ENCODE measurements around the gene NEK2.
A peak's percentile ranks its signal among the peaks of the same experiment; 100 is the strongest.
"Not testable (repeated sequence)": the region's sequence is repeated elsewhere in the genome, so short reads cannot be mapped to it uniquely, and the experiment has no call there.

NEK2 gene

DNA sequence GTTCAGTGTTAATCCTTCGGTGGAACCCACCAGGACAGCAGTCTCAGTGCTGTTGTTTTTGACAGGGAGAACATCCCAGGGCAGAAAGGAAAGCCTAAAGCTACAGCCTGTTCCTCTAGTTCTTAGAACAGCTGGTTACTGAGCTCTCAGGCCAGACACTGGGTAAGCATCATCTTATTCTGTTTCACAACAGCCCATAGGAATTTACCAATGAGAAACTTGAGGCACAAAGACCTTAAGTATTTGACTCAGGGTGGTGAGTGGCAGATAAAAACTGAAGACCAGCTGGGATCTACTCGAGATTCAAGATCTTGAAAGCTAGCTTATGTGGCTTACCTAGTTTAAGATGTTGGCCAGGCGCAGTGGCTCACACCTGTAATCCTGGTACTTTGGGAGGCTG lies 9.4 kb upstream of the NEK2 start:
- Histone ChIP-seq H3K4me3 (ENCODE audit: low read length) (no peak overlapping the region), H3K27me3 (ENCODE audit: control insufficient read depth, insufficient read depth, low read length) (no peaks in the 10 kb centered on the region), H3K4me1 (ENCODE audit: control insufficient read depth, insufficient read depth, low read length) (no peaks in the 10 kb centered on the region), H3K9ac (ENCODE audit: low read length) (no peak overlapping the region), H3K27ac (ENCODE audit: low read depth, low read length) (no peak overlapping the region), H3K36me3 (ENCODE audit: control insufficient read depth, insufficient read depth, low read length) (no peaks in the 10 kb centered on the region)

DNA sequence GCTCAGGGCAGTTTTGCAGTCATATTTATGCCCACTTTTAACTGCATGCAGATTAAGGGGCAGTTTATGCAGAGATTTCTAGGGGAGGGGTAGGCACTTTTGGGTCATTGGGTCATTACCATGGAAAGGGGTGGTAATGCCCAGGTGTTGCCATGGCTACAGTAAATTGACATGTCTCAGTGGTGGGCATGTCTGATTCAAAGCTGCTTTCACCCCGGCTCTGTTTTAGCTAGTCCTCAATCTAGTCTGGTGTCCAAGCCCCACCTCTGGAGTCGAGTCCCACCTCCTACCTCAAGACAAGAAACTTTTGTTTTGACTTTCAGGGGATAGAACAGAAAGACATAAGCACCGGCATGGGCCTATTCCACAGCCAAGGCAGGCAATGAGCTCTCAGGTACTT lies 8.9 kb upstream of the NEK2 start:
- Histone ChIP-seq H3K36me3 (ENCODE audit: control insufficient read depth, insufficient read depth, low read length) (no peaks in the 10 kb centered on the region), H3K9ac (ENCODE audit: low read length) (no peak overlapping the region), H3K4me3 (ENCODE audit: low read length) (no peak overlapping the region), H3K27ac (ENCODE audit: low read depth, low read length) (no peak overlapping the region), H3K27me3 (ENCODE audit: control insufficient read depth, insufficient read depth, low read length) (no peaks in the 10 kb centered on the region), H3K4me1 (ENCODE audit: control insufficient read depth, insufficient read depth, low read length) (no peaks in the 10 kb centered on the region)

DNA sequence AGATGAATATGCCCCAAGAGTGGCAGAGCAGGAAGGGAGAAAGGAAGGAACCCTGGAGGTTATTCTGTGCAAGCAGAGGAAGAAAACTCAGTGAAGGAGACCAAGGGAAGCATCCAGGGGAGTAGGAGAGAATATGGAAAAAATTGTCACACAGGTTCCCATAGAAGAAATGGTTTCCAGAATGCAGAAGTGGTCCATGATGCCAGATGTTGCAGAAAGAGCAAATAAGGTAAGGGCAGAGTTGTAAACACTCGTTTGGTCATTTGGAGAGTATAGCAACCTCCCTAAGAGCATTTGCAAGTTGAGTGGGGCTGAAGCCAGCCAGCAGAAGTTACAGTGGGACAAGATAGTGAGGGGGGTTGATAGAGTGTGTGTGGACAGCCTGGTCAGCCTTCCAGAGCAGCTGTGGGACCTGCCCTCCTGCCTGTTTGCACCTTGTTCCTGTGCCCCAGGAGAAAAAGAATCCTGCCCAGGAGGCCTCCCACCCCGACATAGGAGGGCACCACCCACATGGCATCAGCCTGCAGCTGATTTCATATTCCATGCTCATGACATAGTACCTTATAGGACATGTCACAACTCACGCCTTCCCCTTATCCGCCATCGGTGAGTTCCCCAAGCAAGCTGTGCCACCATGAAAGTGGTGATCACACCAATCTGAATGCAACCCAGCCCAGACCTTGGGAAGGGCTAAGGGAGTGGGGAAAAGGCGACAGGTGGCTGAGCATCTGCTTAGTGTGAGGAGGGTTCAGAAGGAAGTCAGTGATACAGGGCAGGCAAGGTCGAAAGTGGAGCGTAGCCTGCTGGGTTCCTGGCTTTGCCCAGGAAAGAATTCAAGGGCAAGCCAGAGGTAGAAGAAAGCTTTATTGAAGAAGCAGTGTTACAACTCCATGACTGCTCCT lies 8.2 kb upstream of the NEK2 start:
- Histone ChIP-seq H3K4me3 (ENCODE audit: low read length) (no peak overlapping the region), H3K9ac (ENCODE audit: low read length) (no peak overlapping the region), H3K4me1 (ENCODE audit: control insufficient read depth, insufficient read depth, low read length) (no peaks in the 10 kb centered on the region), H3K27me3 (ENCODE audit: control insufficient read depth, insufficient read depth, low read length) (no peaks in the 10 kb centered on the region), H3K27ac (ENCODE audit: low read depth, low read length) (no peak overlapping the region), H3K36me3 (ENCODE audit: control insufficient read depth, insufficient read depth, low read length) (no peaks in the 10 kb centered on the region)

DNA sequence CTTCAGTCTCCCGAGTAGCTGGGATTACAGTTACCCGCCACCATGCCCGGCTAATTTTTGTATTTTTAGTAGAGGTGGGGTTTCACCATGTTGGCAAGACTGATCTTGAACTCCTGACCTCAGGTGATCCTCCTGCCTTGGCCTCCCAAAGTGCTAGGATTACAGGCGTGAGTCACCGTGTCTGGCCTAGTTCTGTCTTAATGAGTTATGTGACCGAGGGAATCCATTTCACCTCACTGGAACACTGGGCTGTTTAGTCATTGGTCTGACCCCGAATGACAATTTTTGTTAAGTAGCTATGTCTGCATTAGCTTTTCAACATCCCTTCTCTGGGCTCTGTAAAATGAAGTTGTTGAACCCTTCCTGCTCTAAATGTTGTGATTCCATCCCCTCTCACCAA lies 6.8 kb upstream of the NEK2 start:
- H3K36me3 ChIP-seq (ENCODE audit: control insufficient read depth, insufficient read depth, low read length); H3K27ac ChIP-seq (ENCODE audit: low read depth, low read length); H3K9ac ChIP-seq (ENCODE audit: low read length); H3K4me3 ChIP-seq (ENCODE audit: low read length); H3K4me1 ChIP-seq (ENCODE audit: control insufficient read depth, insufficient read depth, low read length); H3K27me3 ChIP-seq (ENCODE audit: control insufficient read depth, insufficient read depth, low read length): not testable (repeated sequence)

DNA sequence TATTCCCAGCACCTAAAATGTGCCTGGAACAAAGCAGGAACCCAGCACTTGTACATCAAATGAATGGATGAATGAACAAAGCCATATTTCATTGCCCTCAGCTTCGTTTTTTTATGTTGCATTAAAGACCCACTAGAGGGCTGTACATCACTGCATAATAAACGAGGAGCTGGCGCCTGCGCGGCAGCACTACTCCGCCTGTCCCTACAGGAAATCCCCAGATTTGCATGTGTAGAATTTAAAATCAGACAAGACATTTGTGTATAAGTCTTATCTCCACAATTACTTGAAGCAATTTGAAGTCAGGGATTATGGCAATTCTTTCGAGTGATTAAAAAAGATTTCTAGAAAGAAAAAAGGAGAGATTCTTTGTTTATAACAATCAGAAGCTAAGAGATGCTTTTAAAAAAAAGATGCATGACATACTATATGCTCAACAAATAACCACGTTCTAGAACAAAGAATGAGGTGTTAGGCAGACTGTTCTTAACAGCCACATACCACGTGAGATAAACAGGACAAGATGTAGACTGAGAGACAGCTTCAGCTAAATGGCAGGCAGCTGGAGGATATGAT lies 5.4 kb upstream of the NEK2 start:
- H3K27ac ChIP-seq (ENCODE audit: low read depth, low read length), result no peak overlapping the region
- H3K36me3 ChIP-seq (ENCODE audit: control insufficient read depth, insufficient read depth, low read length), result no peaks in the 10 kb centered on the region
- no peak overlapping the region for H3K4me3 ChIP-seq (ENCODE audit: low read length)
- no peaks in the 10 kb centered on the region for H3K4me1 ChIP-seq (ENCODE audit: control insufficient read depth, insufficient read depth, low read length)
- no peaks in the 10 kb centered on the region for H3K27me3 ChIP-seq (ENCODE audit: control insufficient read depth, insufficient read depth, low read length)
- H3K9ac ChIP-seq (ENCODE audit: low read length), result no peak overlapping the region

DNA sequence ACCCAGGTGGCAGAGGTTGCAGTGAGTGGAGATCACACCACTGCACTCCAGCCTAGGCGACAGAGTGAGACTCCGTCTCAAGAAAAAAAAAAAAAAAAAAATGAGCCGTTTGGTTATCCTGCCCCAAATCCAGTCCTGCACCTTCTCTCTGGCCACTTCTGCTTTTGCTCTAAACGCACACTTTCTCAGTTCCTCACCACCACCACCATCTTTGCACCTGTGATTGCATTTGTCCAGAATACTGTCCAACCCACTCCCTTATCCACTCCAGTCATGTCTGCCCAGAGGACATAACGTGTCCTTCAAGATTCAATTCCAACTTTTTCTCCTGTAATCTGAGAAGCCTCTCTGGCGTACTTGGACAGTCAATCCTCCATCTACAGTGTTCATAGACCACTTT lies 2.2 kb upstream of the NEK2 start:
- Histone ChIP-seq H3K27ac (ENCODE audit: low read depth, low read length) (no peak overlapping the region), H3K4me1 (ENCODE audit: control insufficient read depth, insufficient read depth, low read length) (peaks cover 3% of the 10 kb centered on the region), H3K9ac (ENCODE audit: low read length) (no peak overlapping the region), H3K4me3 (ENCODE audit: low read length) (no peak overlapping the region), H3K27me3 (ENCODE audit: control insufficient read depth, insufficient read depth, low read length) (no peaks in the 10 kb centered on the region), H3K36me3 (ENCODE audit: control insufficient read depth, insufficient read depth, low read length) (no peaks in the 10 kb centered on the region)

DNA sequence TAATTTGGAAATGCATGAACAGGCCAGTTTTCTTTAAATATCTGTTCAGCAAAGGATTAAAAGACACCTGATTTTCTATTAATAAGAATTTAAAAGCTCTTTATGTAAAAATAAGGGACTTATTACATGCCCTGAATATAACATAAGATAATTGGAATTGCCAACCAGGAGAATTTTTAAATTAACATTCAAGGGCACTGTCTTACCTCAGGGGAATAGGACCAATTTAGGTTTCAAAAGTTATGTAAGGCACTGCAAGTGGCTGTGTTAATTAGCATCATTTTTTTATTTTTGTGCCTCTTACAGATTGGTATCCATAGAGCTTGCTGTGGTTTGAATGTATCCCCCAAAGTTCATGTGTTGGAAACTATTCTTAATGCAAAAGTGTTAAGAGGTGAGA lies 1.3 kb upstream of the NEK2 start:
- H3K9ac ChIP-seq (ENCODE audit: low read length), result no peak overlapping the region
- no peaks in the 10 kb centered on the region for H3K36me3 ChIP-seq (ENCODE audit: control insufficient read depth, insufficient read depth, low read length)
- H3K4me3 ChIP-seq (ENCODE audit: low read length), result no peak overlapping the region
- H3K4me1 ChIP-seq (ENCODE audit: control insufficient read depth, insufficient read depth, low read length), result peaks cover 3% of the 10 kb centered on the region
- no peaks in the 10 kb centered on the region for H3K27me3 ChIP-seq (ENCODE audit: control insufficient read depth, insufficient read depth, low read length)
- H3K27ac ChIP-seq (ENCODE audit: low read depth, low read length), result no peak overlapping the region

DNA sequence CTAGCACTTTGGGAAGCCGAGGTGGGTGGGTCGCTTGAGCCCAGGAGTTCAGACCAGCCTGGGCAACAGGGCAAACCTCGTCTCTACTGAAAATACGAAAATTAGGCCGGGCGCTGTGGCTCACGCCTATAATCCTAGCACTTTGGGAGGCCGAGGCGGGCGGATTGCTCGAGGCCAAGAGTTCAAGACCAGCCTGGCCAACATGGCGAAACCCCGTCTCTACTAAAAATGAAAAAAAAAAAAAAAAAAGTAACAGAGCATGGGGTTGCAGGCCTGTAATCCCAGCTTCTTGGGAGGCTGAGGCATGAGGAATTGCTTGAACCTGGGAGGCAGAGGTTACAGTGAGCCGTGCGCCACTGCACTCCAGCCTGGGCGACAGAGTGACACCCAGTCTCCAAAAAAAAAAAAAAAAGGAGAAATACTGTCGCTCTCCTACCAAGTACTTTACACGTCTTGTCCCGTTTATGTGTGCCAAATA lies 724 bp upstream of the NEK2 start:
- peak overlapping the region; percentile 75 for H3K4me3 ChIP-seq (ENCODE audit: low read length)
- no peaks in the 10 kb centered on the region for H3K36me3 ChIP-seq (ENCODE audit: control insufficient read depth, insufficient read depth, low read length)
- no peak overlapping the region for H3K9ac ChIP-seq (ENCODE audit: low read length)
- H3K27ac ChIP-seq (ENCODE audit: low read depth, low read length), result no peak overlapping the region
- H3K27me3 ChIP-seq (ENCODE audit: control insufficient read depth, insufficient read depth, low read length), result no peaks in the 10 kb centered on the region
- H3K4me1 ChIP-seq (ENCODE audit: control insufficient read depth, insufficient read depth, low read length), result peaks cover 3% of the 10 kb centered on the region

DNA sequence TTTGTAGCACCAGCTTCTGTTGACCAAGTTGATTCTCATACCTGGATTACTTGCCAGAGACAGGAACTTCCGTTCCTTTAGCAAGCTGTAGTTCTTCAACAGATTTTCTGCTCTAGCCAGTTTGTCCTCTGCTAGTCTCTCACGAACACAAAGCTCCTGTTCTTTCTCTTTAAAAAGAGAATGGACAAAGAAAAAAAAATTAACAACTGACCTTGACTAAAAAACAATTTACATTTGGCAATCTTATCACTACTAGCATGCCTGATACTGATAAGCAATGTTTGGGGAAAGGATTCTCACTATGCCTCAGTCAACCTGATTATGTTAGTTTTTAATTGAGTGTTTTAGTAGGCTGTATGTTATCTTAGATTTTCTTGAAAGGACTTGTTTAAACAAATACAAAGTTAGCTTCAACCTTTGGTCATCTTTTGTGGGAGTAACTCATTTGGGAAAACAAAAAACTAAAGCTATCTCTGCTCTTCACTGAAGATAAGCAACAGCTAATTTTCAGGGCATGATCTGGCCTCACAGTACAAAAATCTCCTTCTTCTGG lies 8.3 kb downstream of the NEK2 start:
- H3K4me1 ChIP-seq (ENCODE audit: control insufficient read depth, insufficient read depth, low read length), result no peaks in the 10 kb centered on the region
- H3K9ac ChIP-seq (ENCODE audit: low read length), result no peak overlapping the region
- no peaks in the 10 kb centered on the region for H3K27me3 ChIP-seq (ENCODE audit: control insufficient read depth, insufficient read depth, low read length)
- H3K27ac ChIP-seq (ENCODE audit: low read depth, low read length), result no peak overlapping the region
- H3K4me3 ChIP-seq (ENCODE audit: low read length), result no peak overlapping the region
- no peaks in the 10 kb centered on the region for H3K36me3 ChIP-seq (ENCODE audit: control insufficient read depth, insufficient read depth, low read length)

DNA sequence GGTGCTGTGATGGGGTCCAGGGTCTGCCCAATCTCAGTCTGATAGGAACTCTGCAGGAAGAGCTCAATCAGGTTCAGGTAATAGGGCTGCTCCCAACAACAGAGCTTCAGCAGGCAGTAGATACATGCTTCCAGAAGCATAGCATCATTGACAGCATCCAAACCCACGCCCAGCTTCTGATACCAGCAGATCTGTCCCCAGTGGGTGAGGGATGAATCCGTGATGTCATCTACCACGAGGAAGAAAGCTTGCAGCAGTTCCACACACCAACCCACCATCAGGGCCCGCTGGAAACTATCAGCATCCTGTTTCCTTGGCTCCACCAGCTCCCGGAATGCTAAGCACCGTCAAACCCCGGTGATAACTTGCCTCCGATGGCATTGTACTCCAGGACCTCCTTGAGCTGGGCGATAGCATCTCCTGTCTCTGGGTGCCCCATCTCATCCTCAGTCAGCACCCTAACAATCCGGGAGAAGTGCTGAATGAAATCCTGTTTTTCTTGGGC lies 14.7 kb downstream of the NEK2 start:
- no peak overlapping the region for H3K4me3 ChIP-seq (ENCODE audit: low read length)
- no peaks in the 10 kb centered on the region for H3K4me1 ChIP-seq (ENCODE audit: control insufficient read depth, insufficient read depth, low read length)
- H3K36me3 ChIP-seq (ENCODE audit: control insufficient read depth, insufficient read depth, low read length), result no peaks in the 10 kb centered on the region
- no peak overlapping the region for H3K27ac ChIP-seq (ENCODE audit: low read depth, low read length)
- H3K9ac ChIP-seq (ENCODE audit: low read length), result no peak overlapping the region
- H3K27me3 ChIP-seq (ENCODE audit: control insufficient read depth, insufficient read depth, low read length), result no peaks in the 10 kb centered on the region

DNA sequence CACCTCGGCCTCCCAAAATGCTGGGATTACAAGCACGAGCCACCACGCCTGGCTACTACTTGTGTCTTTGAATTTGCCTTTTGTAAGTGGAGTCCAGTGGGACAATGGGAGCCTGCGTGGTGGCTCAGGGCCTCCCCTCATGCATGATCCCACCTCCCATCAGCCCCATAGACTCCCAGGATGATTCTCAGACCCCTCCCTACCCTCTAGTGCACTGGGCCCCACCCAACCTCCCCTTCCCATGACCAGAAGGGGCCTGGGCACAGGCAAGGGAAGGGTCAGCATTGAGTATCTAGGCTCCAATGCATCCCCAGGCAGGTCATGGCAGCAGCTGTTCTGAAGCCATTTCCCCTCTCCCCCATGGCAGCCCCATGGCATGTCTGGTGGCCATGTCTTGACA lies 18.7 kb downstream of the NEK2 start:
- H3K4me1 ChIP-seq (ENCODE audit: control insufficient read depth, insufficient read depth, low read length), result no peaks in the 10 kb centered on the region
- H3K36me3 ChIP-seq (ENCODE audit: control insufficient read depth, insufficient read depth, low read length), result no peaks in the 10 kb centered on the region
- H3K27ac ChIP-seq (ENCODE audit: low read depth, low read length), result no peak overlapping the region
- no peak overlapping the region for H3K4me3 ChIP-seq (ENCODE audit: low read length)
- H3K27me3 ChIP-seq (ENCODE audit: control insufficient read depth, insufficient read depth, low read length), result no peaks in the 10 kb centered on the region
- no peak overlapping the region for H3K9ac ChIP-seq (ENCODE audit: low read length)

DNA sequence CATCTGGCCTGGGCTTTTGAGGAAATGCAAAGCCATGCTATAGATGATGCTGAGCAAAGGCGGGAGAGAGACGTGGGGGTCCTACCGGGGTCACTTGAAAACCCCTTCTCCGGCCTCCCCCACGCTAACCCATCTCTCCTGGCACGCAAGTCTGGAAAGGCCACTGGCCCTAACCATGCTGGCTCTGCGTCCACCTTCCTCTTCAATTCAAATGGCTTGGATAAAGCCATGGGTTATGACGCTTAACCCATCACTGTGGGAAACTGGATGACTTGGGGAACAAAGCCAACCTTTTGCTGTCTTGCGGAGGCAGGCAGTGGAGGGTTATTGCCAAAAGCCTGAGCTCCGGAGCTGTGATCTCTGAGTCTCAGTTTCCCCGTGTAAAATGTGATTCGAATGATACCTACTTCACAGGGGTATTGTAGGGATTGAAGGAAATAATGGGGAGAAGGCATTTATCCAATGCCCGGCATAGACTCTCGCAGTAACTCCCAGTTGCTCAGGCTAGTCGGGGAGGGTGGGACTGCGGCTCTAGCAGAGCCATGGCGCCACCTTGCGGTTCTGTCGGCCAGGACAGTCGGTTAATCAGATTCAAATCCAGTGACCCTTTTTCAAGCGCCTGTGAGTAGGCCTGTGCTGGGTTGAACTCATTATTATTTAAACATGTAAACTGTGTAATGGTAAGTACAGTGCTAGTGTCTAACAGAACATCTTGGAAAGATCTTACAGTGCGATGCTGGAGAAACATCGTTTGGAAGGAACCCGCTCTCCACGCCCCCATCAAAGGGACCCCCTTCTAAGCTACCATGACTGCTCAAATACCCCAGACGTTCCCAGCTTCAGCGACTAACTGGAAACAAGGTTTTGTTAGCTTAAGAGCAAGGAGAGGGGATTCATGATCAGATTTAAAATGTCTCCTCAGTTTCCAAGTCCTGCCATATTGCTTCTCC lies 20.3 kb downstream of the NEK2 start:
- no peak overlapping the region for H3K4me3 ChIP-seq (ENCODE audit: low read length)
- H3K9ac ChIP-seq (ENCODE audit: low read length), result no peak overlapping the region
- no peaks in the 10 kb centered on the region for H3K27me3 ChIP-seq (ENCODE audit: control insufficient read depth, insufficient read depth, low read length)
- H3K4me1 ChIP-seq (ENCODE audit: control insufficient read depth, insufficient read depth, low read length), result no peaks in the 10 kb centered on the region
- H3K36me3 ChIP-seq (ENCODE audit: control insufficient read depth, insufficient read depth, low read length), result no peaks in the 10 kb centered on the region
- no peak overlapping the region for H3K27ac ChIP-seq (ENCODE audit: low read depth, low read length)
